Suprapubic skin (tissue), 4 donors: Measurements from ENCODE around the gene STARD13. TPM values are rescaled to one million over a fixed set of nuclear protein-coding genes. Genes with fewer than 3 reads are reported as not detected.

Source experiments
- DNase-seq, 2 donors: peaks; one replicate each; pipeline ENCODE4 v3.0.0-alpha.2; 2019; ENCODE audit warnings: low spot score in 2 of 2
- H3K27ac ChIP-seq: fragments of 200-600 bp; sonication (generic); one replicate; pipeline ENCODE4 v1.5.1; 2019
- H3K27me3 ChIP-seq: fragments of 200-600 bp; sonication (generic); one replicate; pipeline ENCODE4 v1.5.1; 2019
- H3K36me3 ChIP-seq: fragments of 200-600 bp; sonication (generic); one replicate; pipeline ENCODE4 v1.5.1; 2019
- H3K4me1 ChIP-seq: fragments of 200-600 bp; sonication (generic); one replicate; pipeline ENCODE4 v1.5.1; 2019
- H3K4me3 ChIP-seq: fragments of 200-600 bp; sonication (generic); one replicate; pipeline ENCODE4 v1.5.1; 2019; ENCODE audit warnings: mild to moderate bottlenecking
- H3K9me3 ChIP-seq: fragments of 200-600 bp; sonication (generic); one replicate; pipeline ENCODE4 v1.5.1; 2019
- CTCF ChIP-seq, 2 donors: fragments of 200-600 bp in 1 of 2; fragments of 450-650 bp in 1 of 2; sonication (generic) in 1 of 2; IDR thresholded peaks; one replicate each; pipeline ENCODE4 v1.5.1; 2016 to 2019; ENCODE audit warnings: antibody characterized with exemption in 2 of 2, mild to moderate bottlenecking in 1 of 2, moderate library complexity in 1 of 2
- EP300 ChIP-seq: sonication (generic); formaldehyde crosslinking; IDR thresholded peaks from one replicate; pipeline ENCODE4 v1.6.1; 2017; ENCODE audit warnings: antibody characterized with exemption
- POLR2A ChIP-seq, 2 donors: fragments of 450-650 bp; IDR thresholded peaks; one replicate each; pipeline ENCODE4 v1.6.1; 2017; ENCODE audit warnings: antibody characterized with exemption in 2 of 2, mild to moderate bottlenecking in 2 of 2, moderate library complexity in 2 of 2
- POLR2AphosphoS5 ChIP-seq, 3 donors: sonication (generic); formaldehyde crosslinking; IDR thresholded peaks; one replicate each; pipeline ENCODE4 v1.6.1; 2017; ENCODE audit warnings: antibody characterized with exemption in 3 of 3
- WGBS: methylation state at CpG from one replicate; pipeline ENCODE4 v1.1.5; 2018; 5-methylcytosine and 5-hydroxymethylcytosine counted together
- total RNA-seq, 4 donors: library from RNA; depleted of rRNA; stranded (reverse); fragments of >200 nt; gene quantifications; one replicate each; pipeline ENCODE4 v1.1.0, GENCODE V29; 2016

The STARD13 gene
- total RNA-seq, 4 donors from 2014 or later = 7.9 to 31.4 (median 15.9) TPM

- WGBS = 95% methylated on average over 18 of the region's 18 CpGs
- Histone ChIP-seq H3K36me3 (no peaks in the 10 kb centered on the region), H3K9me3 (no peaks in the 10 kb centered on the region), H3K4me1 (no peaks in the 10 kb centered on the region), H3K4me3 (no peak overlapping the region), H3K27ac (no peak overlapping the region), H3K27me3 (no peaks in the 10 kb centered on the region)
- no peak for DNase-seq
- TF ChIP-seq POLR2A (IDR thresholded peaks at IDR 0.05) = no peak
- no peak for TF ChIP-seq EP300
These were observed 219.2 kb downstream of the STARD13 start for GRCh38 chr13:33066329-33066728.

GRCh38 chr13:33060815-33061214 lies 224.7 kb downstream of the STARD13 start:
- no peak overlapping the region for H3K27ac ChIP-seq
- no peak overlapping the region for H3K4me3 ChIP-seq
- no peaks in the 10 kb centered on the region for H3K27me3 ChIP-seq
- H3K36me3 ChIP-seq = no peaks in the 10 kb centered on the region
- 96% methylated on average over 15 of the region's 15 CpGs for WGBS
- DNase-seq = no peak
- H3K4me1 ChIP-seq = peaks cover 14% of the 10 kb centered on the region
- H3K9me3 ChIP-seq = no peaks in the 10 kb centered on the region
- TF ChIP-seq POLR2A (IDR thresholded peaks at IDR 0.05) = no peak
- TF ChIP-seq EP300 = no peak
- no peak for TF ChIP-seq POLR2AphosphoS5 (IDR thresholded peaks at IDR 0.05)
- TF ChIP-seq CTCF (IDR thresholded peaks at IDR 0.05) = no peak

DNA sequence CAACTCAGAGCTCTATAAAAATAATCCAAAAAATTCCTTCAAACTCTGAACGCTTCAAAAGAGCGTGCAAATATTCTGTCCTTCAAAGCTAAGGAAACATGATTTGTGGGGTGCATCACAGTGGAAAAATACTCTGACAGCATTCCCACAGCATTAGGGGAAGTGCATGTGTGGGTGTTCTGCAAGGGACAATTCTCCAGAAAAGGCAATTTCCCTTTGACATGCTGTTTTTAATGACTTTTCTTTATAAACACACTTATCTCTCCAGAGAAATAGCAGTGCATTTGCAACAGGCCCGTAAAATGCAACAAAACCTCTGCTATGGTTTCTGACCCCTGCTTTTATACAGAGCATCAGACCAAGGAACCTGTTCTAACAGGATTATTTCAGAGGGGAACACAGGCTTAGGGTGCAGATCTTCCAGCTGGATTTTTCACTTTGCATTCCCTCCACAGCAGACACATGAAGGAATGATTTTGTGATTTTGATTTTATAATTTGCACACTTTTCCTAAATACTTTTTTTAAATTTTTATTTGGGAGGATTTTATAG lies 226.7 kb downstream of the STARD13 start:
- Histone ChIP-seq H3K4me3 (no peak overlapping the region), H3K9me3 (no peaks in the 10 kb centered on the region), H3K36me3 (no peaks in the 10 kb centered on the region), H3K27me3 (no peaks in the 10 kb centered on the region), H3K4me1 (peaks cover 14% of the 10 kb centered on the region), H3K27ac (no peak overlapping the region)
- WGBS = 67% methylated on average over 3 of the region's 3 CpGs
- no peak for DNase-seq
- TF ChIP-seq POLR2AphosphoS5 (IDR thresholded peaks at IDR 0.05) = no peak
- TF ChIP-seq EP300 = no peak
- TF ChIP-seq CTCF (IDR thresholded peaks at IDR 0.05) = no peak
- no peak for TF ChIP-seq POLR2A (IDR thresholded peaks at IDR 0.05)

DNA sequence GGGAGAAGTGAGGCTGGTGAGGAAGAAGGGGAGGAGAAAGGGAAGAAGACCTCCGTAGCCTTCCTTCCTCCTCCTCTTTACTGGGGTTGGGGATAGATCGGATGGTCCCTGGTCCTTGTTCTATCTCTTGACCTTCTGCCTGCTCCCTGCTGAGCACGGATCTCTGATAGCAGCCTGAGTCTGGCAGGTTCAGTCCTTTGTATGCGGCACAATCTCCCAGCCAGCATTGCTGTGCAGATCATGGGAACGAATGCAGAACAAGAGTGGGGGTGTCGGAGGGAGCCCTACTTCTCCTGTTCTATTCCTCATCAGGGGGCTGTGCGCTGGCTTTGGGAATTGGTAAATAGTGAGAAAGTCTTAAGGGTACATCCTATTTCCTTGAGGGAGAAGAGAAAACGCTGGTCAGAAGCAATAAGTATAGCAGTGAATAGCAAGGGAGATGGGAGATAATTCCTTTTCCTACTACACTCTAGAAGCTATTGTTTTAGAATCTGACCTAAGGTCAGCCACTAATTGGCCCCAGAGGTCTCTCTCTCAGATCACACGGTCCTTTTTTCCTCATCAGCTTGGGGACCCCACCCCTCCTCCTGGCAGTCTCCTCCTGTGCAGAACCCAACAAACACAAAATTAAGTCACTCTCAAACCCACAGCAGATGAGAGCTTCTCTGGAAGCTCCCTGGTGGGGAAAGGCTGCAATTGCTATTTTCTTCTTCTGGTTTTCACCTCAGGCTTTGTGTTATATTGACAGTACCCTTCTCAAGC lies 228.4 kb downstream of the STARD13 start:
- Histone ChIP-seq H3K9me3 (no peaks in the 10 kb centered on the region), H3K36me3 (no peaks in the 10 kb centered on the region), H3K27me3 (no peaks in the 10 kb centered on the region), H3K4me3 (no peak overlapping the region), H3K4me1 (peaks cover 14% of the 10 kb centered on the region), H3K27ac (peak overlapping the region; percentile 50)
- 51% methylated on average over 9 of the region's 9 CpGs for WGBS
- no peak for TF ChIP-seq POLR2AphosphoS5 (IDR thresholded peaks at IDR 0.05)
- peak; percentile 7 to 36 for TF ChIP-seq CTCF (IDR thresholded peaks at IDR 0.05)
- DNase-seq = no peak

DNA sequence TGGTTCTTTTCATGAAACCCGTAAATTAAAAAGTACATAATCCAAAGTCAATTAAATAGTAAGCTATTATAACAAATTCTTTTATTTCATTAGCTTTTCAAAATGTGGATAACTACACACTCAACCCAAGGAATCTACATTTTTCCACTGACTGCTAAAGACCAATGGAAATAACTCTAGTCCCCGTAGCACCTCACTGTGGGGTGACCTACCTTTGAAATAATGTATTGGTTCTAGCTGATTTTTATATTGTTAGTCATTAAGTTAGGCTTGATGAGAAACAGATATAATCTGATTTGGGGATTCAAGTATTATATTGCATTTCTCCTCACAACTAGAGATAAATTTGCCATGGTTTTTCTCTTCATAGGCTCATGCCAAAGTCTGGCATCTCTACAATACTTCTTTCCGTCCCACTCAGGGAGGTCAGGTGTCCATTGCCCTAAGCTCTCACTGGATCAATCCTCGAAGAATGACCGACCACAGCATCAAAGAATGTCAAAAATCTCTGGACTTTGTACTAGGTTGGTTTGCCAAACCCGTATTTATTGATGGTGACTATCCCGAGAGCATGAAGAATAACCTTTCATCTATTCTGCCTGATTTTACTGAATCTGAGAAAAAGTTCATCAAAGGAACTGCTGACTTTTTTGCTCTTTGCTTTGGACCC lies 232.0 kb downstream of the STARD13 start:
- no peaks in the 10 kb centered on the region for H3K27me3 ChIP-seq
- H3K36me3 ChIP-seq = no peaks in the 10 kb centered on the region
- peak overlapping the region; percentile 7 for H3K27ac ChIP-seq
- no peak for DNase-seq
- no peak overlapping the region for H3K4me3 ChIP-seq
- H3K9me3 ChIP-seq = no peaks in the 10 kb centered on the region
- H3K4me1 ChIP-seq = peaks cover 9% of the 10 kb centered on the region
- TF ChIP-seq POLR2AphosphoS5 (IDR thresholded peaks at IDR 0.05) (no peak), EP300 (no peak), CTCF (IDR thresholded peaks at IDR 0.05) (no peak), POLR2A (IDR thresholded peaks at IDR 0.05) (no peak)
- 77% methylated on average over 7 of the region's 7 CpGs for WGBS
